Sigmoid colon (tissue), 4 donors: Measurements from ENCODE around the gene NOL9.

Source experiments
- CTCF ChIP-seq, 4 experiments: fragments of 450-650 bp in 3 of 4; fragments of 200-600 bp in 1 of 4; IDR thresholded peaks; one replicate each; pipeline ENCODE4 v1.5.1; 2016 to 2019; ENCODE audit warnings: antibody characterized with exemption in 4 of 4, mild to moderate bottlenecking in 3 of 4, moderate library complexity in 2 of 4
- POLR2AphosphoS5 ChIP-seq, 4 donors: sonication (generic); formaldehyde crosslinking; IDR thresholded peaks; one replicate each; pipeline ENCODE4 v1.6.1; 2017; ENCODE audit warnings: antibody characterized with exemption in 4 of 4

GRCh38 chr1:6584126-6585080, 30.1 kb upstream of the NOL9 start:
- TF ChIP-seq CTCF (IDR thresholded peaks at IDR 0.05) (no peak), POLR2AphosphoS5 (IDR thresholded peaks at IDR 0.05) (peak in 2 of 4 donors; percentile 3 to 27)
